HG03469 (cell line): ENCODE measurements around the gene BCR.
"Not testable (repeated sequence)": the region's sequence is repeated elsewhere in the genome, so short reads cannot be mapped to it uniquely, and the experiment has no call there.

ENCODE experiments used
- ATAC-seq: cut with Tn5 transposase; IDR thresholded peaks from one replicate; pipeline ENCODE4 v1.9.1; 2021; ENCODE audit warnings: mild to moderate bottlenecking, moderate library complexity, moderate number of reproducible peaks; ENCODE audit not compliant: unreplicated experiment

The BCR gene

DNA sequence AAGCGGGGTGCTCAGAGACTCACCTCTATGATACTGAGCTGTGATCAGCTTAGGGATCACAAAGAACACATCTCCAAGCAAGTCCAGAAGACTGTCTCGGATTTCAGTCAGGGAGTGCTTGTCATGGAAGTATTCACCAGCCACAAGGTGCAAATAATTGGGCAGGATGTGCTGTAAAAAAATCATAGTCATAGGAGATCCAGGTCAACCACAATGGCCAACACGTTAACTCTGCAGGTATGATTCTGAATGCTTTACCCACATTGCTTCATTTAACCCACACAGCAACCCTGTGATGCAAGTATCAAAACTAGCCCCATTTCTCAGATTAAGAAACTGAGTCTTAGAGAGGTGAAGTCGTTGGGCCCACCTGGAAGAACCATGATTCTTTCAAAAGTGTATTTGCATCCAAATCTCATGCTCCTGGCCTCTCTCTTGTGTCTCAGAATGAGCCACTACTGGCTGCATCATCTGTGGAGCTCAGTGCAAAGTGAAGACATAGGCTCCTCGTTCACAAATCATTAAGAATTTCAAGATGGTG, 179.3 kb downstream of the BCR start:
- no peak for ATAC-seq

DNA sequence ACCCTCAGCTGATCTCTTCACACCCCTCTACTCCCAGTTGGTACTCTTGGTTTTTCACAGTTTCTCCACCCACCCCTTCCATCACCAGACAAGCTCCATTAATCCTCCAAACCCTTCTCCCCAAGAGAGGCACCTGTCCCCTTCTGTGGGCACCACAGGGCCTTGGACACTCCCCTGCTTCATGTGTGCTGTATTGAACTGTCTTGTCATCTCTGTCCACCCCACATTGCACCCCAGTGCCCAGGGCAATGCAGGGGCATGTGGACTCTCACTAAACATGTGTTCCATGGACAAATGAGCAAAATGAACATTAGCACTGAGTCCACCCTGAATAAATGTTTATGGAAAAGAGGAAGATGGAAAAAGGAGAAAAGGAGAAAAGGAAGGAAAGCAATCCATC, 181.4 kb downstream of the BCR start:
- no peak for ATAC-seq

GRCh38 chr22:23363683-23364082, 183.4 kb downstream of the BCR start:
- no peak for ATAC-seq

DNA sequence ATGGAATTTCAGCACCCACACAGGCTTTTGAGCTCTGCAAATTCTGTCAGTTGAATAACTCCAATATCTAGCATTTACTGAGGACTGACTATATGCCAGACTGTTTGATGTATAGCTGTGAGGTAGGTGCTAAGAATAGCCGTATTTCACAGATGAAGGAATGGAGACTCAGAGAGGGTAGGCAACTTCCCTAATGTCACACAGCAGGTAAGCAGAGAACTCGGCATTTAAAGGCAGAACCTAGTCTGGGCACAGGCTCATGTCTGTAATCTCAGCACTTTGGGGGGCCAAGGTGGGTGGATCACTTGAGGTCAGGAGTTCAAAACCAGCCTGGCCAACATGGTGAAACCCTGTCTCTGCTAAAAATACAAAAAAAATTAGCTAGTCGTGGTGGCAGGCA, 184.1 kb downstream of the BCR start:
- no peak for ATAC-seq

GRCh38 chr22:23365524-23365923, 185.2 kb downstream of the BCR start:
- no peak for ATAC-seq

DNA sequence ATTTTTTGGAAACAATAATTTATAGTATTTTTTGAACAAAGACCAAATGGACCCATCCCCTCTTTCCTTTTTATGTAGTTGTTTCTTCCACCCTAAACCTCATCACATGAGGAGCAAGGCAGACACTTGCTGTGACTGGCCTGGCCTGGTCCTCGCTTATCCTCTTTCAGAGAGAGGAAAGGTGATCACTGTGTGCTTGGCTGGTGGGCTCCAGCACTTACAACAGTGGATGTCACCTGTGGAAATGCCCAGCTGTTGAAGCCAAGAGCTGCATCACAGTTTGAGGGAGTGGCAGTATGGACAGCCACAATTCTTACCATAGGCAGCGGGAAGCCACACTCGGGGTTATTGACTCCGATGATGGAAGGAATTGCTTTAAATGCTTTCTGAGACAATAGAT, 185.7 kb downstream of the BCR start:
- no peak for ATAC-seq

DNA sequence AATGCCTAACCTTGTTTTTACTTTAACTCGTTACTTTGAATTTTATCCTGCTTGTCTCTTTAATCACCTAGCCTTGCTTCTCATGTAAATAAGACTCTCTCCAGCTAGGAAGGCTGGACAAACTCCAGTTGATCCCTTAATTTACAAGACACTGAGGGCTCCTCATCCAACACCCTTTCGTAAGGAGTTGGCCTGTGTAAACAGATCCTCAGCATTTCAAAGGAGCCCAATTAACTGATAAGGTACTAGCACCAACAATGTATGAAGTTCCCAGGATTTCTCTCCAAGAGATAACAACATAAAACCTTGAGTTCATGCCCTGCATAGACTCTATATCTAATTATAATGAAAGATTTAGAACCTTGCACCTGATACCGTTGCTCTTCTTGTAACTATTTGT, 186.9 kb downstream of the BCR start:
- ATAC-seq: not testable (repeated sequence)
